K562 (cell line): ENCODE measurements around the gene ZBTB20. TPM values are rescaled to one million over a fixed set of nuclear protein-coding genes. Genes with fewer than 3 reads are reported as not detected.

Source experiments
- ATAC-seq: fragments of 200-7000 bp; cut with Tn5 transposase; 3 replicates; pipeline ENCODE4 v1.9.1; 2020; ENCODE audit warnings: moderate library complexity
- BruUV-seq: library from RNA; stranded (reverse); fragments of 400-500 nt; replicated peaks from 2 replicates; lab custom pipeline; 2021; lab: Mats Ljungman, UMichigan
- CTCF ChIA-PET: fragments of 300-600 bp; formaldehyde crosslinking; extraction: SDS; loops from one replicate; lab custom pipeline; 2021; ENCODE audit warnings: low intra/inter-chr PET ratio; lab: Yijun Ruan, JAX
- POLR2A ChIA-PET: fragments of 300-600, 350-650 bp; sonication (Branson Sonifier 250); formaldehyde crosslinking; extraction: SDS; loops from one replicate; lab custom pipeline; 2021; ENCODE audit warnings: antibody characterized with exemption, inconsistent platforms; lab: Yijun Ruan, JAX
- DNase-seq, 4 experiments: peaks; one replicate each; pipeline versions ENCODE4 v3.0.0 to v3.0.0-alpha.2; 2011 to 2018; ENCODE audit warnings: low spot score in 3 of 4, mixed read lengths in 3 of 4; ENCODE audit errors: extremely low read depth in 1 of 4
- FAIRE-seq: peaks from 2 replicates; lab custom pipeline; 2011; peaks lifted over from hg19 to GRCh38; lab: Jason Lieb, UNC
- H2AFZ ChIP-seq: 2 replicates; pipeline ENCODE4 v1.6.0; 2011; ENCODE audit warnings: low read depth, low read length, control low read depth, inconsistent platforms
- H3K27ac ChIP-seq: fragments of 200-600 bp; 3 replicates; pipeline ENCODE4 v1.8.0; 2011; ENCODE audit warnings: low read depth, mild to moderate bottlenecking, control low read depth, inconsistent platforms, low read length, moderate library complexity, mixed read lengths; ENCODE audit errors: extremely low read depth
- H3K27me3 ChIP-seq, 2 experiments: fragments of 300-600 bp in 1 of 2; 2 replicates in 1 of 2; 3 replicates in 1 of 2; pipeline versions ENCODE4 v1.6.0 to v1.8.0; 2011; ENCODE audit warnings: inconsistent platforms in 2 of 2, low read length in 2 of 2, mild to moderate bottlenecking in 1 of 2, mixed read lengths in 1 of 2, moderate library complexity in 1 of 2; ENCODE audit not compliant: control insufficient read depth in 2 of 2, insufficient read depth in 2 of 2
- H3K36me3 ChIP-seq: fragments of 300-600 bp; 3 replicates; pipeline ENCODE4 v1.8.0; 2011; ENCODE audit warnings: mild to moderate bottlenecking, low read length, inconsistent platforms; ENCODE audit not compliant: control insufficient read depth, insufficient read depth
- H3K4me1 ChIP-seq, 2 experiments: fragments of 200-600 bp in 1 of 2; replicated peaks in 1 of 2; 2 replicates in 1 of 2; 3 replicates in 1 of 2; pipeline versions ENCODE4 v1.5.1 to v1.8.0; 2011; ENCODE audit warnings: inconsistent platforms in 2 of 2, low read length in 2 of 2, mild to moderate bottlenecking in 1 of 2, mixed read lengths in 1 of 2, moderate library complexity in 1 of 2; ENCODE audit not compliant: control insufficient read depth in 2 of 2, insufficient read depth in 2 of 2
- H3K4me2 ChIP-seq: 2 replicates; pipeline ENCODE4 v1.6.1; 2011; ENCODE audit warnings: low read length, control low read depth, inconsistent platforms, mixed read lengths; ENCODE audit not compliant: insufficient read depth
- H3K4me3 ChIP-seq: fragments of 200-600 bp; sonication (generic), shearing (Covaris generic); 2 replicates; pipeline ENCODE4 v1.5.1; 2016; ENCODE audit warnings: control low read depth, inconsistent platforms
- H3K79me2 ChIP-seq: fragments of 200-600 bp; 3 replicates; pipeline ENCODE4 v1.8.0; 2011; ENCODE audit warnings: low read length, inconsistent platforms; ENCODE audit not compliant: control insufficient read depth, insufficient read depth
- H3K9ac ChIP-seq, 2 experiments: 2 replicates each; pipeline versions ENCODE4 v1.6.0 to v1.6.1; 2011; ENCODE audit warnings: low read depth in 2 of 2, low read length in 2 of 2, control low read depth in 1 of 2, inconsistent platforms in 1 of 2, mild to moderate bottlenecking in 1 of 2, mixed read lengths in 1 of 2; ENCODE audit not compliant: insufficient read depth in 1 of 2
- H3K9me1 ChIP-seq: one replicate; pipeline ENCODE4 v1.6.0; 2011; ENCODE audit warnings: inconsistent platforms, mild to moderate bottlenecking, low read length, moderate library complexity; ENCODE audit not compliant: control insufficient read depth, insufficient read depth
- H3K9me3 ChIP-seq: replicated peaks from 2 replicates; pipeline ENCODE4 v1.5.1; 2011; ENCODE audit warnings: low read depth, low read length, inconsistent platforms; ENCODE audit not compliant: control insufficient read depth, insufficient read depth
- H4K20me1 ChIP-seq: replicated peaks from 2 replicates; pipeline ENCODE4 v1.6.1; 2011; ENCODE audit warnings: low read length, inconsistent platforms, mixed read lengths; ENCODE audit not compliant: control insufficient read depth, insufficient read depth
- ZNF197 ChIP-seq: fragments of 200-800 bp; sonication (Bioruptor generic); IDR thresholded peaks from 2 replicates; pipeline ENCODE4 v1.6.1; 2016; ENCODE audit warnings: low read depth, missing genetic modification characterization, missing compliant biosample characterization
- ZNF212 ChIP-seq: fragments of 450-650 bp; formaldehyde crosslinking; IDR thresholded peaks from 2 replicates; pipeline ENCODE4 v1.4.0; 2020; ENCODE audit warnings: mild to moderate bottlenecking
- ZNF57 ChIP-seq: fragments of 450-650 bp; formaldehyde crosslinking; IDR thresholded peaks from 2 replicates; pipeline ENCODE4 v1.4.0; 2020; ENCODE audit warnings: mild to moderate bottlenecking, moderate library complexity
- WGBS: fragments of 100-300 bp; shearing (Covaris generic); methylation state at CpG from one replicate; pipeline ENCODE4 v1.1.6; 2016; ENCODE audit warnings: low coverage, mixed read lengths; ENCODE audit not compliant: insufficient coverage; ENCODE audit errors: missing lambda C conversion rate; 5-methylcytosine and 5-hydroxymethylcytosine counted together
- in situ Hi-C: fragments of 300-500 bp; cut with MboI; formaldehyde crosslinking; loops from 4 replicates; pipeline ENCODE4 v1.15.0; 2018; ENCODE audit warnings: inconsistent platforms, mixed read lengths
- intact Hi-C: fragments of 100-400 bp; cut with micrococcal nuclease; formaldehyde crosslinking; loops from 2 replicates; pipeline ENCODE4 v1.14.2; 2022
- polyA plus RNA-seq, 8 experiments: library from polyadenylated mRNA; depleted of rRNA in 4 of 8; stranded (reverse) in 5 of 8; unstranded in 3 of 8; fragments of >200 nt; fragmentation: Nextera tagmentation in 2 of 8; fragmentation: Illumina TruSeq in 1 of 8; extraction: Ambion mirVana in 2 of 8; extraction: Trizol in 1 of 8; gene quantifications; 2 replicates each; pipeline versions ENCODE4 v1.2.1 to v1.2.3, GENCODE V29; 2011 to 2014; ENCODE audit warnings: inconsistent platforms in 1 of 8, missing spikeins in 1 of 8
- total RNA-seq, 7 experiments: library from RNA; depleted of rRNA in 6 of 7; stranded (reverse); fragments of >200 nt in 6 of 7; fragmentation: Illumina TruSeq in 2 of 7; extraction: Trizol in 2 of 7; gene quantifications; 2 replicates each; pipeline versions ENCODE4 v1.2.1 to v1.2.3, GENCODE V29; 2011 to 2021; ENCODE audit warnings: low replicate concordance in 1 of 7
- TF ChIP-seq, protein P1 (sequence below): fragments of 250-450 bp; sonication (Bioruptor Pico); IDR thresholded peaks from 2 replicates; pipeline ENCODE4 v1.8.0; 2021; ENCODE audit warnings: borderline replicate concordance, mild to moderate bottlenecking, moderate library complexity; ENCODE audit not compliant: poor library complexity, severe bottlenecking

Gene ZBTB20
- total and polyA plus RNA-seq, 9 of the 15 experiments (the other 6 are each of a cell fraction or from before 2014, with no cell fraction given): 0.17 to 1.7 (median 0.45) TPM

DNA sequence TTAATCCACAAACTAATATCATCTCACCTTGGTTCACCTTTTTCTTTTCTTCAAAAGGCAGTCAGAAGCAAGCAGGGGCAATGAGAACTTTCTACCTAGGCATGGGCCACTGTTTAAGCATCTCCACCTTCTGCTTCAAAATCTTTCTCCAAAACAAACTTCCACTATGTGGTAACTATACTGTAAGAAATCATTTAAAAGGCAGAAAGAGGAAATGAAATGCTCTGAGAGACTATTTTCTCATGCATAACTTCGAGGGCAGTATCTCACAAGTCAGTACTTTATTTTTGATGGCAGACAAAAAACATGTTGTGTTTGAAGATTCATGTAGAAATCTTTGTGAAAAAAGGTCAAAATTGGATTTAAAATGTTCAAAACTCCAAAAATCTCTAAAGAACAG is 419.7 kb downstream of the ZBTB20 start:
- WGBS: 0% methylated on average over 1 of the region's 1 CpG
- no peaks in the 10 kb centered on the region for H3K4me1 ChIP-seq
- no peak overlapping the region for H3K4me3 ChIP-seq
- CTCF ChIA-PET: no interaction called here
- BruUV-seq: no TSS peak
- no peak overlapping the region for H3K9ac ChIP-seq
- FAIRE-seq (no peak), ATAC-seq (no peak), DNase-seq (no peak)
- in situ Hi-C loops (no loop called here), intact Hi-C loops (no loop called here)
- H3K27ac ChIP-seq: no peak overlapping the region
- H2AFZ ChIP-seq: no peak overlapping the region
- H3K36me3 ChIP-seq: no peaks in the 10 kb centered on the region
- no peak for TF ChIP-seq ZNF212 (CRISPR knock-in tag)
- TF ChIP-seq, protein P1, sequence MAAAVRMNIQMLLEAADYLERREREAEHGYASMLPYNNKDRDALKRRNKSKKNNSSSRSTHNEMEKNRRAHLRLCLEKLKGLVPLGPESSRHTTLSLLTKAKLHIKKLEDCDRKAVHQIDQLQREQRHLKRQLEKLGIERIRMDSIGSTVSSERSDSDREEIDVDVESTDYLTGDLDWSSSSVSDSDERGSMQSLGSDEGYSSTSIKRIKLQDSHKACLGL: no peak
- no peaks in the 10 kb centered on the region for H3K9me3 ChIP-seq
- H3K4me2 ChIP-seq: no peak overlapping the region
- H4K20me1 ChIP-seq: no peaks in the 10 kb centered on the region
- no peaks in the 10 kb centered on the region for H3K27me3 ChIP-seq
- H3K9me1 ChIP-seq: no peaks in the 10 kb centered on the region
- no peaks in the 10 kb centered on the region for H3K79me2 ChIP-seq
- POLR2A ChIA-PET: no interaction called here

DNA sequence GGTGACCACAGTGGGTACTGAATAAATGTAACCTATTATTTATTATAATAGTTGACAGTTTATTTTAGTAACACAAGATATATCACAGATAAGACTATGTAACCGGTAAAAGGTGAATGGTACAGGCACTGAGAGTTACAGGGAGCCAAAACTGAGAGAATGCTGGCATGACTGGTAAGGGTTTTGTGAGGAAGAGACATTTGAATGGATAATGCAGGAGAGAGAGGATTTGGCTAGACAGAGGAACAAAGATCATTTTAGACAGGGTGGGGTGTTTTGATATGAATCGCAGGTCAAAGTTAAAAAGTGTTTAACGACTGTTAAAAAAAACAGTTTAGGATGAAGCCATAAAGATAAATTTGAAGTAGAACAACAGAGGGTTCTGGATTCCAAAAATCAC is 421.1 kb downstream of the ZBTB20 start:
- H3K79me2 ChIP-seq: no peaks in the 10 kb centered on the region
- no peak overlapping the region for H3K9ac ChIP-seq
- H3K27me3 ChIP-seq: no peaks in the 10 kb centered on the region
- H3K4me1 ChIP-seq: no peaks in the 10 kb centered on the region
- FAIRE-seq (no peak), DNase-seq (no peak), ATAC-seq (no peak)
- H3K9me1 ChIP-seq: no peaks in the 10 kb centered on the region
- H2AFZ ChIP-seq: no peak overlapping the region
- no peaks in the 10 kb centered on the region for H3K36me3 ChIP-seq
- no peak overlapping the region for H3K4me3 ChIP-seq
- BruUV-seq: no TSS peak
- WGBS: 0% methylated on average over 3 of the region's 3 CpGs
- H3K4me2 ChIP-seq: no peak overlapping the region
- no peaks in the 10 kb centered on the region for H4K20me1 ChIP-seq
- in situ Hi-C loops (no loop called here), intact Hi-C loops (no loop called here)
- POLR2A ChIA-PET: no interaction called here
- H3K27ac ChIP-seq: no peak overlapping the region
- TF ChIP-seq ZNF197 (CRISPR knock-in tag): no peak
- TF ChIP-seq ZNF57: no peak
- H3K9me3 ChIP-seq: no peaks in the 10 kb centered on the region
- CTCF ChIA-PET: no interaction called here
